Measurements from ENCODE around the gene CTBS.

The CTBS gene

GRCh38 chr1:84506002-84506728 lies 68.1 kb downstream of the CTBS start, which contains the start of the genes GNG5 and SPATA1:
Gene GNG5 (minus strand): TSS chr1:84506581. CDS start chr1:84506091, 490 bp downstream.
Gene SPATA1 (plus strand): TSS chr1:84506386. CDS start chr1:84516360, 9,974 bp downstream.
- peak; percentile 67 to 97 (median 88) for DNase-seq

- peak in 18 of 56 donors; percentile 23 to 83 (median 56) for DNase-seq
These were observed 68.7 kb downstream of the CTBS start for GRCh38 chr1:84505493-84506001.

- no peak for DNase-seq
These were observed 69.4 kb downstream of the CTBS start for GRCh38 chr1:84504580-84505492.

GRCh38 chr1:84502927-84503326 lies 71.3 kb downstream of the CTBS start:
- no peak for DNase-seq
